Thyroid gland (tissue), 4 donors: ENCODE data around the gene ZNF219.

Experiments
- CTCF ChIP-seq, 6 experiments: fragments of 200-600 bp in 3 of 6; fragments of 450-650 bp in 3 of 6; sonication (generic) in 3 of 6; IDR thresholded peaks; one replicate each; pipeline ENCODE4 v1.5.1; 2016 to 2019; ENCODE audit warnings: antibody characterized with exemption in 6 of 6, mild to moderate bottlenecking in 2 of 6, inconsistent platforms in 1 of 6, moderate library complexity in 1 of 6
- POLR2A ChIP-seq, 2 donors: fragments of 450-650 bp; IDR thresholded peaks; one replicate each; pipeline ENCODE4 v1.6.1; 2017; ENCODE audit warnings: antibody characterized with exemption in 2 of 2, mild to moderate bottlenecking in 2 of 2, moderate library complexity in 1 of 2

GRCh38 chr14:21055432-21056117 lies 42.9 kb downstream of the ZNF219 start:
- TF ChIP-seq CTCF (IDR thresholded peaks at IDR 0.05) = no peak
- no peak for TF ChIP-seq POLR2A (IDR thresholded peaks at IDR 0.05)
